ENCODE results near the gene C5orf63. TPM values are rescaled to one million over a fixed set of nuclear protein-coding genes. Genes with fewer than 3 reads are reported as not detected.

Gene C5orf63
- total and polyA plus RNA-seq, 2 of the 8 experiments (the other 6 are each of a cell fraction or from before 2014, with no cell fraction given), result 0.67 to 0.71 TPM

DNA sequence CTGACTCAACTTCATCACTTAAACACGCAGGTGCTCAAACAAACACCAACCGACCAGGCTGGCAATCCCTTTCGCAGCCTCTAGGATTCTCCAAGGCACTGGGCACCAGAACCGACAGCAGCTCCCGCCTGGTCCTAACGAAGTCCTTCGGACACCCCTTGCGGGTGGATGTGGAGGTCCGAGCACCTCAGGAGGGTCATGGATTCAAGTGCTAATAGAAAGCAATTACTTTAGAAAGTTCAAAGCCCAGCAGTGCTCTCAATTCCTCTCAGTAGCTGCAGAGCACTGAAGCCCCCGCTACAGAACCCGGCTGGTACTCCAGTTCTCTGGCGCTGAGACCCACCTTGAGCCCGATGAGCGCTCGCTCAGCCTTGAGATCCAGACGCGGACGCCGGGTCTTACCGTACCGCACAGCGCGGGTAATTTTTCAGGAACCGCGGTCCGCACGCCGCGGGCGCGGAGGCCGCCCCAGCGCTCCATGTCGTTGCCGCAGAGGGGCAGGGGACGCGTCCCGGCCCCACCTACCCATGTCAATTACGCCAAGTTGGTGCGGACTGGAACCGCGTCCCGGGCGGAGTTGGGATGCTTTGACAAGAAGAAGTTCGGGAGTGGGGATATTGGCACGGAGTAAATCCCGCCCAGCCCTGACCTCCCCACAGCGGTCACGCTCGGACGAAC is 43.6 kb downstream of the C5orf63 start:
- no peak overlapping the region for H3K27ac ChIP-seq (ENCODE audit: low read depth, low read length)
- H3K36me3 ChIP-seq (ENCODE audit: control insufficient read depth in 2 of 4, insufficient read depth in 4 of 4, low read length in 3 of 4), result no peaks in the 10 kb centered on the region
- H3K4ac ChIP-seq (replicated peaks; ENCODE audit: insufficient read length, low read depth, low read length), result peak overlapping the region; percentile 87
- H3K56ac ChIP-seq (replicated peaks; ENCODE audit: insufficient read length, low read depth, low read length), result no peak overlapping the region
- no peaks in the 10 kb centered on the region for H3K79me1 ChIP-seq (ENCODE audit: low read depth, low read length)
- H3K79me2 ChIP-seq (ENCODE audit: control insufficient read depth in 1 of 2, insufficient read depth in 2 of 2, low read length in 2 of 2), result 0 out of 4 replicates have a peak, but pooled peaks cover 0 to 17% of the 10 kb centered on the region in 2 experiments
- H2BK15ac ChIP-seq (ENCODE audit: low read length), result no peak overlapping the region
- peak overlapping the region; percentile 71 to 83 (median 82) for H3K4me3 ChIP-seq (ENCODE audit: extremely low read depth in 1 of 4, insufficient read depth in 2 of 4, low read depth in 3 of 4, low read length in 4 of 4)
- H3K9ac ChIP-seq (replicated peaks in 1 of 4; ENCODE audit: extremely low read depth in 1 of 4, low read depth in 3 of 4, low read length in 3 of 4), result peak overlapping the region in 2 of 4 experiments; percentile 52 to 54; a peak in 3 of 7 replicates
- DNase-seq (ENCODE audit: low read depth in 1 of 2, low spot score in 2 of 2) (peak in 1 of 2 experiments; percentile 73), FAIRE-seq (peak; percentile 68)
- peaks cover 19% of the 10 kb centered on the region; the same call in 1 of the 2 replicates for H3K23me2 ChIP-seq (ENCODE audit: low read depth, low read length)
- 1% methylated on average over 49 of the region's 51 CpGs; no CpG with 5 or more reads in 1 of the 2 experiments for WGBS, 2 experiments (ENCODE audit: extremely low coverage in 1 of 2, insufficient coverage in 1 of 2, insufficient read length in 1 of 2, insufficient replicate concordance in 2 of 2, low coverage in 1 of 2, low lambda C conversion rate in 2 of 2, missing lambda C conversion rate in 1 of 2)
- H4K8ac ChIP-seq (ENCODE audit: extremely low read depth, insufficient read depth, low read length), result no peak overlapping the region
- no peaks in the 10 kb centered on the region for H3K9me3 ChIP-seq (ENCODE audit: insufficient read depth in 2 of 2, low read depth in 1 of 2, low read length in 1 of 2)
- H2BK5ac ChIP-seq (ENCODE audit: low read depth, low read length), result no peak overlapping the region
- no peak overlapping the region for H4K5ac ChIP-seq (ENCODE audit: insufficient read length, low read depth, low read length)
- ChIA-PET CTCF (ENCODE audit: partially characterized antibody) (interaction anchor here (0.6 to 1.8 kb wide), 10 partner anchors 10 to 192 kb away, joined by 3 to 5 read pairs (median 4); no protein-coding TSS in a partner anchor), POLR2A (ENCODE audit: partially characterized antibody) (interaction anchor here (1.1 kb wide), 1 partner anchor 252 kb away, joined by 3 read pairs; no protein-coding TSS in a partner anchor)
- H4K91ac ChIP-seq (replicated peaks; ENCODE audit: insufficient read length, low read length), result no peak overlapping the region
- H3K14ac ChIP-seq (ENCODE audit: insufficient read length), result no peak overlapping the region
- H2AFZ ChIP-seq (ENCODE audit: low read length), result no peak overlapping the region; the same call in 1 of the 2 replicates
- no peak overlapping the region for H2BK20ac ChIP-seq (ENCODE audit: low read length)
- no peak overlapping the region for H3K23ac ChIP-seq (ENCODE audit: insufficient read length)
- H4K20me1 ChIP-seq (replicated peaks in 1 of 2; ENCODE audit: control insufficient read depth in 1 of 2, insufficient read depth in 2 of 2, low read length in 2 of 2), result peaks cover 0 to 7% of the 10 kb centered on the region in 2 experiments
- peak overlapping the region; percentile 79 to 95 for H3K4me2 ChIP-seq (ENCODE audit: insufficient read depth in 1 of 2, low read depth in 2 of 2, low read length in 2 of 2)
- H3K4me1 ChIP-seq (replicated peaks in 1 of 4; ENCODE audit: control insufficient read depth in 3 of 4, insufficient read depth in 4 of 4, low read length in 3 of 4), result peaks cover 0 to 9% (median 6%) of the 10 kb centered on the region in 4 experiments; a peak in 4 of 7 replicates
- no peak overlapping the region for H2AK5ac ChIP-seq (ENCODE audit: low read depth, low read length)
- H2BK12ac ChIP-seq (ENCODE audit: low read depth, low read length), result no peak overlapping the region
- no peak overlapping the region for H2BK120ac ChIP-seq (replicated peaks; ENCODE audit: low read depth, low read length)
- peaks cover 0 to 16% (median 10%) of the 10 kb centered on the region in 4 experiments; a peak in 5 of 7 replicates for H3K27me3 ChIP-seq (replicated peaks in 1 of 4; ENCODE audit: control insufficient read depth in 3 of 4, extremely low read depth in 1 of 4, insufficient read depth in 3 of 4, low read length in 3 of 4)
- H3K18ac ChIP-seq (ENCODE audit: extremely low read depth, low read length), result no peak overlapping the region
- TF ChIP-seq SIRT6 (IDR thresholded peaks at IDR 0.05; ENCODE audit: low read length) (no peak), TAF1 (IDR thresholded peaks at IDR 0.05; ENCODE audit: low read depth, low read length) (no peak), HDAC2 (IDR thresholded peaks at IDR 0.05; ENCODE audit: borderline replicate concordance in 1 of 2, low read depth in 2 of 2, low read length in 2 of 2) (0 out of 4 replicates have a peak, but pooled peaks of 1 of the 2 experiments have one; percentile 31), SP1 (IDR thresholded peaks at IDR 0.05; ENCODE audit: low read depth, low read length) (no peak), CREB1 (IDR thresholded peaks at IDR 0.05) (no peak), YY1 (IDR thresholded peaks at IDR 0.05; ENCODE audit: low read depth, low read length) (no peak), CBX8 (IDR thresholded peaks at IDR 0.05; ENCODE audit: borderline replicate concordance, low read depth, low read length) (no peak), KDM1A (IDR thresholded peaks at IDR 0.05; ENCODE audit: borderline replicate concordance, low read length) (no peak), POLR2AphosphoS5 (IDR thresholded peaks at IDR 0.05; ENCODE audit: low read depth, low read length) (no peak), GABPA (IDR thresholded peaks at IDR 0.05; ENCODE audit: borderline replicate concordance, insufficient read depth, low read length) (no peak), SUZ12 (IDR thresholded peaks at IDR 0.05; ENCODE audit: low read length) (no peak), SIX5 (IDR thresholded peaks at IDR 0.05; ENCODE audit: low read depth, low read length) (no peak), TAF7 (optimal IDR thresholded peaks at IDR 0.05; ENCODE audit: borderline replicate concordance, low read depth, low read length) (no peak)

Data from H1 (cell line).